ENCODE results near the gene MROH2A. TPM values are rescaled to one million over a fixed set of nuclear protein-coding genes. Genes with fewer than 3 reads are reported as not detected.

The MROH2A gene
- total and polyA plus RNA-seq, 4 experiments from 2014 or later: not detected

DNA sequence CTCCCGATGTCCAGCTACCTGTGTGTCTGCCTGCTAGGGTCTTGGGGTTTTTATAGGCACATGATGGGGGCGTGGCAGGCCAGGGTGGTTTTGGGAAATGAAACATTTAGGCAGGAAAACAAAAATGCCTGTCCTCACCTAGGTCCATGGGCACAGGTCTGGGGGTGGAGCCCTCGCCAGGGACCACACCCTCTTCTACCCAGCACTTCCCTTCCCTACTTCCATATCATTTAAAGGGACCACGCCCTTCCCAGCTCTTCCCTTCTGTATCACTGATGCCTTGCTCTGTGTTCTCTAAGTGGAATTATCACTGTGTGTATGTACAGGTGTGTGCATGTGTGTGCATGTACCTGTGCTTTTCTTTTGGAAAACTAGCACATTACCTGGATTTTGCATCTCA, 11.7 kb upstream of the MROH2A start:
- Mint-ChIP-seq H3K27me3 (peaks cover 18 to 30% of the 10 kb centered on the region in 2 donors), H3K27ac (no peak overlapping the region), H3K36me3 (no peaks in the 10 kb centered on the region), H3K4me1 (no peaks in the 10 kb centered on the region), H3K4me3 (no peak overlapping the region), H3K9me3 (no peaks in the 10 kb centered on the region)
- H3K4me1 ChIP-seq (ENCODE audit: insufficient read depth, low read length): no peaks in the 10 kb centered on the region
- no peak overlapping the region for H3K4me3 ChIP-seq (ENCODE audit: low read length in 2 of 2)
- no peaks in the 10 kb centered on the region for H3K36me3 ChIP-seq (ENCODE audit: insufficient read depth, low read length)
- intact Hi-C loops (cut with micrococcal nuclease): no loop called here
- ChIA-PET CTCF (ENCODE audit: partially characterized antibody) (no interaction called here), POLR2A (ENCODE audit: partially characterized antibody) (no interaction called here)
- H3K9me3 ChIP-seq (ENCODE audit: control insufficient read depth in 1 of 2, low read length in 2 of 2): no peaks in the 10 kb centered on the region
- H3K27ac ChIP-seq (ENCODE audit: low read depth, low read length): no peak overlapping the region
- no peak for DNase-seq
- no peaks in the 10 kb centered on the region for H3K27me3 ChIP-seq (ENCODE audit: insufficient read depth, low read length)

DNA sequence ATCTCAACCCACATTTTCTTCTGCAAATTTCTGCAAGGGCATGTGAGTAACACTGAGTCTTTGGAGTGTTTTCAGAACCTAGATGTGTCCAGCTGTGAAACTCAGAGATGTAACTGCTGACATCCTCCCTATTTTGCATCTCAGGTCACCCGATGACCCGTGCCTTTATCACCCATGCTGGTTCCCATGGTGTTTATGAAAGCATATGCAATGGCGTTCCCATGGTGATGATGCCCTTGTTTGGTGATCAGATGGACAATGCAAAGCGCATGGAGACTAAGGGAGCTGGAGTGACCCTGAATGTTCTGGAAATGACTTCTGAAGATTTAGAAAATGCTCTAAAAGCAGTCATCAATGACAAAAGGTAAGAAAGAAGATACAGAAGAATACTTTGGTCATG, 10.1 kb upstream of the MROH2A start:
- no peaks in the 10 kb centered on the region for H3K9me3 Mint-ChIP-seq
- H3K27ac Mint-ChIP-seq: no peak overlapping the region
- intact Hi-C loops (cut with micrococcal nuclease): no loop called here
- no peak overlapping the region for H3K4me3 Mint-ChIP-seq
- H3K4me1 ChIP-seq (ENCODE audit: insufficient read depth, low read length): no peaks in the 10 kb centered on the region
- no peaks in the 10 kb centered on the region for H3K9me3 ChIP-seq (ENCODE audit: control insufficient read depth in 1 of 2, low read length in 2 of 2)
- ChIA-PET CTCF (ENCODE audit: partially characterized antibody) (no interaction called here), POLR2A (ENCODE audit: partially characterized antibody) (no interaction called here)
- H3K4me3 ChIP-seq (ENCODE audit: low read length in 2 of 2): no peak overlapping the region
- H3K27ac ChIP-seq (ENCODE audit: low read depth, low read length): no peak overlapping the region
- H3K27me3 ChIP-seq (ENCODE audit: insufficient read depth, low read length): no peaks in the 10 kb centered on the region
- no peaks in the 10 kb centered on the region for H3K4me1 Mint-ChIP-seq
- peaks cover 18 to 30% of the 10 kb centered on the region in 2 donors for H3K27me3 Mint-ChIP-seq
- H3K36me3 Mint-ChIP-seq: no peaks in the 10 kb centered on the region
- H3K36me3 ChIP-seq (ENCODE audit: insufficient read depth, low read length): no peaks in the 10 kb centered on the region
- no peak for DNase-seq

DNA sequence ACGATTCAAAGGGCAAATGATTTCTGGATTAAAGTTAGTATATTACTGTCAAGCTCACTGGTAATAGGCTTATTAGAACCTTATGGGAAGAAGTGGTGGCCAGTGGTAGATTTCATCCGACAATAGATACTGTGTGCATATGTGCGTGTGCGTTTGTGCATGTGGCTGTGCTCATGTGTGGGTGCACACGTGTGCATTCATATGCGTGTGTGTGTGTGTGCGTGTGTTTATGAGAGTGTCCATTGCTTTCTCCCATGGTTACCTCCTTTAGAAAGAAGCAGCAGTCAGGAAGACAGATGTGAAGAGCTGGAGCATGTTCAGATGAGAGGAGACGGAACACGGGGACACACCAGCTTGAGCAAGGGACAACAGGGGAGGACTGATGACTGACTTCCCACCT, 8.9 kb upstream of the MROH2A start:
- Histone ChIP-seq H3K36me3 (ENCODE audit: insufficient read depth, low read length) (no peaks in the 10 kb centered on the region), H3K4me1 (ENCODE audit: insufficient read depth, low read length) (no peaks in the 10 kb centered on the region), H3K27ac (ENCODE audit: low read depth, low read length) (no peak overlapping the region), H3K4me3 (ENCODE audit: low read length in 2 of 2) (no peak overlapping the region), H3K27me3 (ENCODE audit: insufficient read depth, low read length) (no peaks in the 10 kb centered on the region), H3K9me3 (ENCODE audit: control insufficient read depth in 1 of 2, low read length in 2 of 2) (no peaks in the 10 kb centered on the region)
- H3K27ac Mint-ChIP-seq: peak overlapping the region in 1 of 7 donors; percentile 8
- CTCF ChIA-PET (ENCODE audit: partially characterized antibody): no interaction called here
- H3K9me3 Mint-ChIP-seq: no peaks in the 10 kb centered on the region
- POLR2A ChIA-PET (ENCODE audit: partially characterized antibody): no interaction called here
- no peaks in the 10 kb centered on the region for H3K4me1 Mint-ChIP-seq
- H3K4me3 Mint-ChIP-seq: no peak overlapping the region
- H3K27me3 Mint-ChIP-seq: peaks cover 13 to 28% of the 10 kb centered on the region in 2 donors
- intact Hi-C loops (cut with micrococcal nuclease): no loop called here
- H3K36me3 Mint-ChIP-seq: no peaks in the 10 kb centered on the region
- DNase-seq: no peak

DNA sequence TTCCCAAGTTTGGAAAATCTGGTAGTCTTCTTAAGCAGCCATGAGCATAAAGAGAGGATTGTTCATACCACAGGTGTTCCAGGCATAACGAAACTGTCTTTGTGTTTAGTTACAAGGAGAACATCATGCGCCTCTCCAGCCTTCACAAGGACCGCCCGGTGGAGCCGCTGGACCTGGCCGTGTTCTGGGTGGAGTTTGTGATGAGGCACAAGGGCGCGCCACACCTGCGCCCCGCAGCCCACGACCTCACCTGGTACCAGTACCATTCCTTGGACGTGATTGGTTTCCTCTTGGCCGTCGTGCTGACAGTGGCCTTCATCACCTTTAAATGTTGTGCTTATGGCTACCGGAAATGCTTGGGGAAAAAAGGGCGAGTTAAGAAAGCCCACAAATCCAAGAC, 6.0 kb upstream of the MROH2A start:
- ChIA-PET CTCF (ENCODE audit: partially characterized antibody) (no interaction called here), POLR2A (ENCODE audit: partially characterized antibody) (no interaction called here)
- intact Hi-C loops (cut with micrococcal nuclease): no loop called here
- Mint-ChIP-seq H3K9me3 (peaks cover 0 to 17% (median 9%) of the 10 kb centered on the region in 8 donors), H3K36me3 (peaks cover 0 to 3% of the 10 kb centered on the region in 2 donors), H3K4me1 (no peaks in the 10 kb centered on the region), H3K27me3 (peaks cover 10 to 23% of the 10 kb centered on the region in 2 donors), H3K4me3 (no peak overlapping the region), H3K27ac (no peak overlapping the region)
- H3K9me3 ChIP-seq (ENCODE audit: control insufficient read depth in 1 of 2, low read length in 2 of 2): no peaks in the 10 kb centered on the region
- H3K36me3 ChIP-seq (ENCODE audit: insufficient read depth, low read length): no peaks in the 10 kb centered on the region
- DNase-seq: no peak
- no peak overlapping the region for H3K27ac ChIP-seq (ENCODE audit: low read depth, low read length)
- H3K4me3 ChIP-seq (ENCODE audit: low read length in 2 of 2): no peak overlapping the region
- H3K4me1 ChIP-seq (ENCODE audit: insufficient read depth, low read length): no peaks in the 10 kb centered on the region
- H3K27me3 ChIP-seq (ENCODE audit: insufficient read depth, low read length): no peaks in the 10 kb centered on the region

DNA sequence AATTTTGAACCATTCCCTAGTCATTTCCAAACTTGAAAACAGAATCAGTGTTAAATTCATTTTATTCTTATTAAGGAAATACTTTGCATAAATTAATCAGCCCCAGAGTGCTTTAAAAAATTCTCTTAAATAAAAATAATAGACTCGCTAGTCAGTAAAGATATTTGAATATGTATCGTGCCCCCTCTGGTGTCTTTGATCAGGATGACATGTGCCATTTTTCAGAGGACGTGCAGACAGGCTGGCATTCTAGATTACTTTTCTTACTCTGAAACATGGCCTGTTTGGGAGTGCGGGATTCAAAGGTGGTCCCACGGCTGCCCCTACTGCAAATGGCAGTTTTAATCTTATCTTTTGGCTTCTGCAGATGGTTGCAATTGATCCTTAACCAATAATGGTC, 5.5 kb upstream of the MROH2A start:
- H3K4me3 ChIP-seq (ENCODE audit: low read length in 2 of 2): no peak overlapping the region
- ChIA-PET CTCF (ENCODE audit: partially characterized antibody) (no interaction called here), POLR2A (ENCODE audit: partially characterized antibody) (no interaction called here)
- H3K9me3 Mint-ChIP-seq: peaks cover 0 to 21% (median 10%) of the 10 kb centered on the region in 8 donors
- peaks cover 0 to 3% of the 10 kb centered on the region in 2 donors for H3K36me3 Mint-ChIP-seq
- H3K27ac Mint-ChIP-seq: no peak overlapping the region
- no peaks in the 10 kb centered on the region for H3K36me3 ChIP-seq (ENCODE audit: insufficient read depth, low read length)
- peaks cover 10 to 21% of the 10 kb centered on the region in 2 donors for H3K27me3 Mint-ChIP-seq
- no peaks in the 10 kb centered on the region for H3K27me3 ChIP-seq (ENCODE audit: insufficient read depth, low read length)
- H3K9me3 ChIP-seq (ENCODE audit: control insufficient read depth in 1 of 2, low read length in 2 of 2): no peaks in the 10 kb centered on the region
- H3K4me1 ChIP-seq (ENCODE audit: insufficient read depth, low read length): no peaks in the 10 kb centered on the region
- no peak overlapping the region for H3K4me3 Mint-ChIP-seq
- H3K4me1 Mint-ChIP-seq: no peaks in the 10 kb centered on the region
- no peak overlapping the region for H3K27ac ChIP-seq (ENCODE audit: low read depth, low read length)
- intact Hi-C loops (cut with micrococcal nuclease): no loop called here
- no peak for DNase-seq

DNA sequence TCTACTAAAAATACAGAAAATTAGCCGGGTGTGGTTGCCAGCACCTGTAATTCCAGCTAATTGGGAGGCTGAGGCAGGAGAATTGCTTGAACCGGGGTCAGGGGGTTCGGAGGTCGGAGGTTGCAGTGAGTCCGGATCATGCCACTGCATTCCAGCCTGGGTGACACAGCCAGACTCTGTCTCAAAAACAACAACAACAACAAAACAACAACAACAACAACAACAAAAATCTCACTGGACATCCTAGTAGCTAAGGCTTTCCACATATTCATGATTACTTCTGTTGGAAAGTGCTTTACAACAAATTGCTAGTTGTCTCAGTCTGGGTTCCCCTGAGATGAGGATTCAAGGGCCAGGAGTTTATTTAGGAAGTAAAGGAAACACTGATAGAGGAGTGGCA, 4.3 kb upstream of the MROH2A start:
- Histone ChIP-seq H3K27ac (ENCODE audit: low read depth, low read length) (no peak overlapping the region), H3K27me3 (ENCODE audit: insufficient read depth, low read length) (no peaks in the 10 kb centered on the region), H3K9me3 (ENCODE audit: control insufficient read depth in 1 of 2, low read length in 2 of 2) (no peaks in the 10 kb centered on the region), H3K4me1 (ENCODE audit: insufficient read depth, low read length) (no peaks in the 10 kb centered on the region), H3K4me3 (ENCODE audit: low read length in 2 of 2) (no peak overlapping the region), H3K36me3 (ENCODE audit: insufficient read depth, low read length) (no peaks in the 10 kb centered on the region)
- Mint-ChIP-seq H3K27ac (no peak overlapping the region), H3K4me3 (no peak overlapping the region), H3K36me3 (peaks cover 0 to 7% of the 10 kb centered on the region in 2 donors), H3K4me1 (no peaks in the 10 kb centered on the region), H3K27me3 (peaks cover 6 to 26% of the 10 kb centered on the region in 2 donors), H3K9me3 (peaks cover 0 to 25% (median 10%) of the 10 kb centered on the region in 8 donors)
- intact Hi-C loops (cut with micrococcal nuclease): no loop called here
- ChIA-PET CTCF (ENCODE audit: partially characterized antibody) (no interaction called here), POLR2A (ENCODE audit: partially characterized antibody) (no interaction called here)
- DNase-seq: no peak

DNA sequence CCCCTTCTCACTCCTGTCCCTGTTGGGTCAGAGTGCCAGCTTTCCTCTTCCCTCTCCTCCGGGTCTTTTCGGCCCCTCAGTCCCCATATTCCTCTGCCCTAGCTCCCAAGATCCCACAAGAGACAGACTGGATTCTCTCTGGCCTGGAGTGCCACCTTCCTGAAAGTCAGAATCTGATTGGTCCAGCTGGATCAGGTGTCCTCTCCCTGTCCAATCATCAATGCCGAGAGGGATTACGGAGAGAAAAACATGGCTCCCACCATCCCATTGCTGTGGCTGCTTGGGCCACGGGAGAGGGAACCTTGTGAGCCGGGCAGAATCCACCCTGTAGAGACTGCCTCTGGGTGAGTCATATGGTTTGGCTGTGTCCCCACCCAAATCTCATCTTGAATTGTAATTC, 2.7 kb upstream of the MROH2A start:
- Mint-ChIP-seq H3K36me3 (peaks cover 0 to 7% of the 10 kb centered on the region in 2 donors), H3K4me1 (no peaks in the 10 kb centered on the region), H3K27ac (no peak overlapping the region), H3K9me3 (peaks cover 0 to 25% (median 10%) of the 10 kb centered on the region in 8 donors), H3K27me3 (peaks cover 9 to 27% of the 10 kb centered on the region in 2 donors), H3K4me3 (no peak overlapping the region)
- Histone ChIP-seq H3K27ac (ENCODE audit: low read depth, low read length) (no peak overlapping the region), H3K9me3 (ENCODE audit: control insufficient read depth in 1 of 2, low read length in 2 of 2) (no peaks in the 10 kb centered on the region), H3K4me1 (ENCODE audit: insufficient read depth, low read length) (no peaks in the 10 kb centered on the region), H3K4me3 (ENCODE audit: low read length in 2 of 2) (no peak overlapping the region), H3K27me3 (ENCODE audit: insufficient read depth, low read length) (no peaks in the 10 kb centered on the region), H3K36me3 (ENCODE audit: insufficient read depth, low read length) (no peaks in the 10 kb centered on the region)
- no peak for DNase-seq
- intact Hi-C loops (cut with micrococcal nuclease): no loop called here
- ChIA-PET POLR2A (ENCODE audit: partially characterized antibody) (no interaction called here), CTCF (ENCODE audit: partially characterized antibody) (no interaction called here)

DNA sequence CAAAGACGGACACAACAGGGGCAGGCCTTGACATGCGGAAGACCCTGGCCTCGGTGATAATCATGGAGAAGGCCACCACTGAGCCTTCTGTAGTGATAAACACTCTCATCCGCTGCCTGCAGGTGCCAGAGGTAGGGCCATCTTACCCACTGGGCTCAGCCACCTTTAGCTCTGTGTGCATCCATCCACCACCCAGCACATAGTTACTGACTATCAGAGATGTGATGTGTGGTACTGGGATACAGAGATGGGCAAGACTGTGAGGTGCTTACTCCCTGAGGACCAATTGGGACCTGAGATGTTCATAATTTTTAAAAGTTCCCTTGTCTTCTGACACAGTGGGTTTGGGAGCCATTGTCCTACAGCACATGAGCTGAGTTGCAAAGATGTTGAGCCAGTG, 1.6 kb downstream of the MROH2A start:
- POLR2A ChIA-PET (ENCODE audit: partially characterized antibody): no interaction called here
- no peak for DNase-seq
- peaks cover 3 to 31% (median 10%) of the 10 kb centered on the region in 8 donors for H3K9me3 Mint-ChIP-seq
- H3K4me1 Mint-ChIP-seq: peaks cover 0 to 2% (median 0%) of the 10 kb centered on the region in 4 donors
- peaks cover 17 to 24% of the 10 kb centered on the region in 2 donors for H3K27me3 Mint-ChIP-seq
- peaks cover 0 to 7% of the 10 kb centered on the region in 2 donors for H3K36me3 Mint-ChIP-seq
- H3K4me3 Mint-ChIP-seq: no peak overlapping the region
- CTCF ChIA-PET (ENCODE audit: partially characterized antibody): no interaction called here
- no peaks in the 10 kb centered on the region for H3K4me1 ChIP-seq (ENCODE audit: insufficient read depth, low read length)
- intact Hi-C loops (cut with micrococcal nuclease): no loop called here
- H3K27me3 ChIP-seq (ENCODE audit: insufficient read depth, low read length): no peaks in the 10 kb centered on the region
- H3K27ac Mint-ChIP-seq: no peak overlapping the region
- no peaks in the 10 kb centered on the region for H3K9me3 ChIP-seq (ENCODE audit: control insufficient read depth in 1 of 2, low read length in 2 of 2)
- H3K4me3 ChIP-seq (ENCODE audit: low read length in 2 of 2): no peak overlapping the region
- no peaks in the 10 kb centered on the region for H3K36me3 ChIP-seq (ENCODE audit: insufficient read depth, low read length)
- no peak overlapping the region for H3K27ac ChIP-seq (ENCODE audit: low read depth, low read length)
